GM18499 (cell line): ENCODE data around the gene MED12L.

ENCODE experiments used
- ATAC-seq: cut with Tn5 transposase; IDR thresholded peaks from one replicate; pipeline ENCODE4 v1.9.1; 2021; ENCODE audit warnings: moderate number of reproducible peaks; ENCODE audit not compliant: insufficient read depth, unreplicated experiment

MED12L gene

DNA sequence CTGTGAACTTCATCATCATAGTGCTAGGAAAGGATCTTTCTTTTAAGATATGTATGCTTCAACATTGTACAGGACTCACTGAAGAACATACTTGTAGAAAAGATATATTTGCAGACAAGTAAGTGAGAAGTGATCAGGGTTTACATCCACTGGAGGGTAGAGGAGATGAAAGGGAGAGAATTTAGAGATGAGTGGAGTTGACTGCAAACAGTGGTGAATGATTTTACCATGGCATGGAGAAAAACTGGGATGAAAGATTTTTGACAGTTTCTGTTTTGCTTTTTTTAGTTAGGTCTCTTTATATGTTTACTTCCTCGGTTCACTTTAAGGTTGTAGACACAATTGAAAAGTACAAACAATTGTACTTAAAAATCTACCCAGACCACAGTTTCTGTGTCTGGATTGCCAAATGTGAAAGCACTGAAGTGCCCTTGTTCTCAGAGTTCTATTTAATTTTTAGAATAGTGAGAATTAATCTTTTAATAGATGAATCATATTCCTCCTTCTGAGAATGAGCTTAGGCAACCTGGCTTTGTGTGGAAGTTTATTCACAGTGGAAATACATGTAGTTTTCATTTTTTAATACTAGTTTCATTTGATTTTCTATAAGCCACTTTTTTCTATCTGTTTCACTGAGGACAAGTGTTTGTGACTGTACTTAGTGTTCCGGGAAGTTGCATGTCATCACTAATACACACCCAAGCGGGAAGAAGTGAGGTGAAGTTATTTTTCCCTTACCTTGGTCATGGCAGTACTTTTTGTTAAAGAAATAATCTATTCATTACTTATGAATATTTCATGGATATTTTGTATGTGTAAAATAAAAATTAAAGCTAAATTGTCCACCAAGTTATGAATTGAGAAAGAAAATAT lies 119.3 kb downstream of the MED12L start:
- ATAC-seq, result no peak

DNA sequence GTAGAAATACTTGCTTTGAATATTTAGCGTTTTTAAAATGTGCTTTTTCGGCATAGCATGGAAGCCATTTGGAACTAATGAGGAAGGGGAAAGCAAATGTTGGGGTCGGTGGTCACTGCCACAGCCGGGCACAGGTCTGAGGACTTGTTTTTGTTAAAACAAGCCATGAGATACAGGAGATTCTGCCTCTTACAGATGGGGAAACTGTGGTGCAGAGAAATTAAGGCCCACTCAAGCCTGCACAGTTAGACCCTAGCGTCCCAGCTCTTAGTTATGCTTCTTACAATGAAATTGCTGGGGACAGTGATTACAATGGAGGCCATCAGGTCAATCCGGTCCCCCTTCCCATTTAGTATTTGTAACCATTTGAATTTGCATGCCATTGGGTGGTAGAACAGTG lies 120.0 kb downstream of the MED12L start:
- ATAC-seq, result no peak

DNA sequence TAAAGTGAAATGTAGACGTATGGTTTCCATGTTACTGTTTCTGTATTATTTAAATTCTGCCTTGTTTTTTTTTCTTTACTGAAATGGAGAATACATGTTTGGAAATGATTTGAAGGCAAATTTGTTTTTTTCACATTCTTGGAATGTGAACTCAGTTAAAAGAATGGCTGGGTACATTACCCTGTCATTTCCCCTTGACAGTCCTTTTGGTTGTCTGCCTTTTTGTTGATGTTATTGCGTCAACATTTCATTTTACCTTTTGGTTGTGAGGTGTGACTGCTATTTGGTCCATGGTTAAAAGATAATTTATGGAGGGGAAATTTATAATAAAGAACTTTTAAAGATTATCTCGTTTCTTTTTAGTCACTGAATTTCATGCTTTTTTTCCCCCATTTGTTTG lies 120.7 kb downstream of the MED12L start:
- no peak for ATAC-seq

DNA sequence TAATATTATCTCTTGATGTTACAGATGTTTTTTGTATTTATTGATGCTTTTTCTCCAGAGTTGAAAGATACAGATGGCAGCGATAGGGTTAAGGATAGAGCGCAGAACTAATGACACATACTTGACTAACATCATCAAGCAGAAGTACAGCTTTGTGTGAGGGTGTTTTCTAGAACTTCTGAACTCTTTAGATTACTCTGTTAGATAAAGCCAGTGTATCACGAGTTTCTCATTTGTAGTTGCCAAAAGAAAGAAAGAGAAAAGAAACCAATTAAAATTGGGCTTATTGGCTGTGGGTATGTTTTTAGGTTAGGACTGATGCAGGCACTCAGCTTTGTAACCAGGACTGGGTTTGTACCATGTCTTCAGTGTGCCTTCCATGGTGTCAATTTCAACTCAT lies 124.2 kb downstream of the MED12L start:
- no peak for ATAC-seq

DNA sequence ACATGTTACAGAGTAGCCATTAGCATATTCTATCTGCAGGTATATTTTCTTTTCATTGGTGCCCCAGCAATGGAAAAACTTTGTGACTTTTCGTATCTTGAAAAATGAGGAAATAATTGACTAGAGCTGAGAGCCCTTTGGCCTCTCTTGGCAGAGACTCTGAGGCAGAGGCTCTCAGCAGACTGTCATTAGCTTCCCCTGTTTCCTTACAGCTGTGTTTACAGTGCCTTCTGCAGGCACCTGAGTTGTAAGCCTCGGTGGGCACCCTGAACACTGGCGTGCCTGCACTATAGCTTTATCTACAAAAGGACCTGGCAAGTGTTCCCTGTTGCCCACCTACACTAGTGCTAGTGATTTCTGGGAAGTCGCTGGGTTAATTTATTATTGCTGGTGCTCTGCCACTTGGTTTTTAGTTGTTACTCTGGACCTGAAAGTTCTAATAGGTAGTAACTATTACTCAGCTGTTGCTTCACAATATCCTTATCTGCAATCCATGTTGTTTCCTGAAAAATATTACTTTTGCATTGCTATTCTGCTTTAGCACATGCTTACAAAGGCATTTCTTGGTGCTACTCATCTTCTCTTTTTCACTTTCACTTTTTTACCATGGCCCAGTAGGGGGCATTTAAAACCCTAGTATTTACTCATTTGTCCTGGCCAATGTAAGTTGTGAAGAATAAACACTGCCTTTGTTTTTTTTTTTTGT lies 125.4 kb downstream of the MED12L start:
- no peak for ATAC-seq

DNA sequence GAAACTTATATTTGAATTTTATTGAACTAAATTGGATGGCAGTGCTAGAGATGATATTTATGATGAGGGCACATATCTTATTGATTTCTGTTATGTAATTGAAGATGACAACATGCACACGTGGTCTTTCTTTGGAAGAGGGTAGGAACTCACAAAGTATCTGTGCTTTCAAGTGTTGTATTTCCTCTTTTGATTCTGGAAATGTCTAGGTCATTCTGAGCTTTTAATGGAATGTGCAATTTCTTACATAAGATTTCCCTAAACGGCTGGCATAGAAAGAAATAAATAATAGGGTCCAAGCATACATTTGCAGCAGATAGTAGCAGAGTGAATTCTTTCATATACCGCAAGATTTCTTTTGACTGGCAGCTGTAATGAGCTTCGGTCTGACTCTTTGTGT lies 127.7 kb downstream of the MED12L start:
- no peak for ATAC-seq

DNA sequence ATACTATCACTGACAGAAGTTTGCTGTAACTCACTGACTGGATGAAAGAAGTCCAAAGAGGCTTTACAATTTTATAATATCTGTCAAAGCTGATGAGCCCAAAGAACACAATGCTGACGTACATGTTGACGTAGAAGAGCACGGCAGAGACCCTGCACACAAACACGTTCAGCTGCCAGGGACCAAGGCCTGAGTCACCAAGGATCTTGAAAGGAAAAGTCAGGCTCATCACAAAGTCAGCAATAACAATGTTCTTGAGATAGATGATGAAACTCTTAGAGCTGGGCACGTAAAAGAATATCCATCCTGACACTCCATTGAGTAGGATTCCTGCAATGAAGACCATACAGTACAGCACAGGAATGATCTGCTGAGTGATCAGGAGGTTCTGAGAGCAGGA lies 128.4 kb downstream of the MED12L start:
- ATAC-seq, result no peak

DNA sequence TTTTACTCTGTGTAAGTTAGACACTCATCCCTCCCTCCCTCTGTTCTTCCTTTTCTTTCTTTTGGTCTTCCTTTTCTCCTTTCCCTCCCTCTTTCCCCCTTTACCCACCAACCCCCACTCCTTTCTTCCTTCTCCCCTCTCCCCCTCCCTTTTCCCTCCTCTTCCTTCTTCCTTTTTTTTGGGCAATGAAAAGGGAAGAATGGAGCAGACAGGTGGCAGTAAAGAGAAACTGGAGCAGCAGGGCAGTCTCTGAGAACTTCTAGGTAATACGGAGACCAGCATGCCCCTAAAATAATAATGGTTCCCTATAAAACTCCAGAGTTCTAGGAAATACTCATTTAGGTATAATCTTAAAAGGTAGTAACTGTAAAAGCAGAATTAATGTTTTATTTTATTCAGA lies 129.0 kb downstream of the MED12L start:
- ATAC-seq, result no peak

DNA sequence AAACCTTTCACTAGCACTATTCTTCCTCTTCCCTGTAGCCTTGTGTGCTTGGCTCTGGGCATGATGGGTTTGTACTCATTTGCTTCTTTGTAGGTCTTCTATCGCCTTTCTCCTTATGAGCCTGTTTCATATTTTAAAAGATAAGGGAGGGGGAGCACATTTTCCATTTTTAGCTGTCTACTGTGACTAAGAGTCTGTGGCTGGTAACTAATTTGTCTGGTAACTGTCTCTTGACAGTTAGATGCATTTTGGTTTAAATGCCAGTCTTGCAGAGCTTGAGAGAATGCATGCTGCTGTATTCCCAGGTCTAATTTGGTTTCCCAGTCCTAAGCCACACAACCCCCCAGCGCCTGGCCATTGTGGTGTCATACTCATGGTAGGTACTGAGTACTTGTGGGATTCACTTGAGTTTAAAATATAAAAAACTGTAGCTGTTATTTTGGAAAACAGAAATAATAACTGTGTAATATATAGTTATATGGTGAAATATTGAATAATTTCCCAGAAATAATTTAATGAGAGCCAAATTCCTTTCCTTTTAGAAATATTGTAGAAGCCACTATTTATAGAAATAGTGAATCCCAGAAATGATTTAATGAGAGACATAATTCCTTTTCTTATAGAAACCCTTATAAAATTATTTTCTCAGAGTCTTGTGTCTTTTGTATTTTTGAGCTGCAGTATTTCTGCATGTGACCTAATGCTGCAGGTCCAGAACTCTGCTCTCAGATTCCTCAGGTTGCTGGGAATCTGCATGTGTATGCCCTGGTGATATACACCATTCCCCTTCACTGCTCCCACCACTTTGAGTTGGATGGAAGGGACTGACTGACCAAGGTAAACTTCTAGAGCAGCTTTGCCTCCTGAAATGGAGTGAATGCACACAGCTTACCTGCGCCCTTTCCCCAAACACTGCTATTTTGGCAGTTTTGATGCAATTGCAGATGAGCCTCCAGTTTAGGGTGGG lies 131.5 kb downstream of the MED12L start:
- ATAC-seq, result no peak

DNA sequence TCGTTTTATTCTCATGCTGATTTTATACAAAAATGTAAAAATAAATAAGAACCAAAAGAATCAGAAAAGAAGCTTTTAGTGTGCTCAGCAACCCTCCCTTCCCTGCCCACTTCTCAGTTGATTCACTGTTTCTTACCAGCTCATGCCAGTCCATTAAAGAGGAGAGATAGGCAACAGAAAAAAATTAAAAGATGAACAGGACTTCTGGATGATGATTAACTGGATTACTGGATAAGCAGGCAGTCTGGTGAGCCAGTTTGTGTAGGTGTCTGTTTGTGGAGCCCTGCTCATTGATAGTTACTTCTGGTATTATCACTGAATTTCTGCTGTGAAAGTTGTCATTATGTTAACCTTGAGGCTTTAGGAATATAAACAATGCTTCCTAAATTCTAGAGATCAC lies 132.7 kb downstream of the MED12L start:
- no peak for ATAC-seq

DNA sequence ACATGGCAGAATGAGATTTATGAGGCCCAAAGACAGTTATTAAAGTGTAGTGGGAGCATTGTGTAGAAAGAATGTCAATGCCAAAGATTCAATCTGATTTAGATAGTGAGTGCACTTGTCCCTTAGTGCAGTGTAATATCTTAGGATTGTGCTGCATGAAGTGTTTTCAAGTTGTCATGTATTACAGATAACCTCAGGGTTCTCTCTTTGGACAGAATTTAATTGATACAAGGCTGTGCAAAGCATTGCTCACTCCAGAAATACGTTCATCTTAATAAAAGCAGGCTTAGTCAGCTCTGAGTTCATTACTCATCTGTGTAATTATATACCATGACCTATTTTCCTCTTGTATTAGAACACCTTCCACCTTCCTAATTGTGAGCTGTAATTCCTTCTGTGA lies 133.6 kb downstream of the MED12L start:
- ATAC-seq, result no peak

DNA sequence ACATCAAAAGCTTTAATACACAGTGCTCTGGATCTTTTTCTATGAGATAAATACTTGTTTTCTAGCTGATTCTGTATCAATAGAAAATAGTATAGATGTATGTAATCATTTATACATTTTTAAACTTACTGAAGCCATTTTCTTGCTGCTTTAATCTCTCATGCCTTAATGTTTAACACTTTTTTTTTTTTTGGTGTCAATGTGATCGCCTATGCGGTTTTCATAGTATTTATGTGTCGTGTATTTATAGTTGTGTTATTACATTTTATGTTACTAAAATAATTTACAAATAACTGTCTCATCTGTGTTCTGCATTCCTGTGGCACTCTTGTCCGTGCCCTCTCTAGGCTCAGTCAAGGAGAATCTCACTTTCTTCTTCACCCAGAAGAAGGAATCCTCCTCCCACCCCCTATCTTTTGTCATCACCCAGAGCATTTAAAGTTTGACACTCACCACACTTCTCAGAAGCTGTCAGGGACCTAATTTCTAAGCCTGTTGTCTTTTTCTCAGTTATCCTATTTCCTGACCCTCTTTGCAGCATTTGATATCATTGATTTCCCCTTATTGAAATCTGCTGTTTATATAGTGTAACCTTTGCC lies 138.9 kb downstream of the MED12L start:
- no peak for ATAC-seq

DNA sequence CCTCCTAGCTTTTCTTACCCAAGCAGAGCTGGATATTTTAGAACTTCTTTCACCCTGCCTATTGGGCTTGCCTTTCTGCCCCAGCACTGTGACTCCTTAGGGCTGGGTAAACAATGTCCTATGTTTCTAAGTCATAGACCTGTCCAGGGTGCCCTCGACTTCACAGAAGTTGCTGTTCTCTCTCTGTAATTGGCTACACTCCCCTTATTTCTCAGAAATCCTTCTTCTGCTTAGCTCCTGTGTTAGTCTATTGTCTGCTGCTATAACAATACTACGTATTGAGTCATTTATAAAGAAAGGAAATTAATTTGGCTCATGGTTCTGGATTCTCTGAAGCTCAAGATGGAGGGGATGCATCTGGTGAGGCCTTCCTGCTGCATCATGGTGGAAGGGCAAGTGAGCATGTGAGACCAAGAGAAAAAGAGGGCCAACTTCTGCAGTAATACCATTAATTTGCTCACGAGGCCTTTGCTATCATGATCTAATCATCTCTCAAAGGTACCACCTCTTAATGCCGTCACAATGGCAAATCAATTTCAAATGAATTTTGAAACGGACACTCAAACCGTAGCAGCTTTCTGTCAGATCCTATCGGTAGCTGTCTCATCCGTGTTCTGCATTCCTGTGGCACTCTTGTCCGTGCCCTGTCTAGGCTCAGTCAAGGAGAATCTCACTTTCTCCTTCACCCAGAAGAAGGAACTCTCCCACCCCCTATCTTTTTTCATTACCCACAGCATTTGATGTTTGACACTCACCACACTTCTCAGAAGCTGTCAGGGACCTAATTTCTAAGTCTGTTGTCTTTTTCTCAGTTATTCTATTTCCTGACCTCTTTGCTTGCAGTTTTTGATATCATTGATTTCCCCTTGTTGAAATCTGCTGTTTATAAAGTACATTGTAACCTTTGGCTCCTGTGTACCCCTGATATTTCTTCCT lies 139.8 kb downstream of the MED12L start:
- ATAC-seq, result no peak

DNA sequence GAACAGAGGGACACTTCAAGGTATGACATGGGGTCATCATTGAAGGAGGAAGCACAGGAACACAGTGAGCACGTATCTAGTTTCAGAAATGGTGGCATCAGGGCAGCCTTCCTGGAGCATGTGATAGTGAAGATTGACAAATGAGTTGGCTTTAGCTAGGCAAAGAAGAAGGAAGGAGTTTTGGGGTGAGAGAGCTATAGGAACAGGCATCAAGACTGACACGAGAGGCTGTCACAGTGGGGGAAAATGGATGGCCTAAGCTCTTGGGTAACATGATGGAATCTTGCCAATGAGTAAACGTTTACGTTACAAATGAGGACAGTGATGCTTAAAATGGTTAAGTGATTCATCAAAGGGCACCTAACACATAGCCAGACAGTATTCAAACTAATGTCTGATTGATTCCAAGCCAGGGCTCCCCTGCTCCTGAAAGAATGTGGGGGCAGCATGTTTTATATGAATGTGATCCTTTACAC lies 140.7 kb downstream of the MED12L start:
- ATAC-seq, result no peak

DNA sequence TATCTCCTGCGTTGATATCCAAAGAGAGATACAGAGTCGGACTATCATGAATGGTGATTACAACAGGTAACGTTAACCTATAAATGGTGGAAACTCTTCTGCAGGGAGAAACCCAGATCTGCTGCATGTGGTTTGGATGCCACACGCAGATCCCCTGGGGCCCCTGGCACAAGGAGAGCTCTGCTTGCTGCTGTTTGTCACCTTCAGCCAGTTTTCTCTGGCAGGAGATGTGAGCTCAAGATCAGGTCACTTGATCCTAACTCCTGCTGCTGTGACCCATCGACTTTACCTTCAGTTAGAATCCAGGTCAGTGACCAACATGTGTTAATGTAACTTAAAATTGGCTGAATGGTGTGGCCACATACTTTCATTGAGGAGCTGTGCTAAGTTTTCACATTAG lies 141.4 kb downstream of the MED12L start:
- ATAC-seq, result no peak

DNA sequence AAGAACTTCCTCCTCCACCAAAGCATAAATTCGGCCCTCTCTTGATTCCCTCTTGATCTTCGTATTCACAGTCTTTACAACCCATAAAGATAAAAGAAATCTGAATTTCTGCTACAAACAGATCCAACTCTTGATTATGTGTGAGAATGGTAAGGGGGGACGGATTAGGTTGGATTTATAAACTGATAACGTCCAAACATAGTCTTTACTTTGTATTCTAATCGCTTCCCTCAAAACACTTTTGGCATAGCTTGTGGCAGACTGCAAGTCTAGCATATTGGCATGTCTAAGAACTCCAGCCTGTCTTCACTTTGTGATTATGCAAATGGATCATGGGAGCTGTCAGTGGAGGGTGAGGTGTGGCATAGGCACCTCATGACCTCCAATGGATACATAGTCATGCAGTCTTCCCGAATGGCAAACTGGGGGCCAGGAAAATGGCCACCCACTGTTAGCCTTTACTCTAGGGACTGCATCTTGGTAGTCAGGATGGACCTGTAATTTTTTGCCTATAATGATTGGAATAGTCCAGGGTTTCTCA lies 141.9 kb downstream of the MED12L start:
- ATAC-seq, result peak; percentile 24

DNA sequence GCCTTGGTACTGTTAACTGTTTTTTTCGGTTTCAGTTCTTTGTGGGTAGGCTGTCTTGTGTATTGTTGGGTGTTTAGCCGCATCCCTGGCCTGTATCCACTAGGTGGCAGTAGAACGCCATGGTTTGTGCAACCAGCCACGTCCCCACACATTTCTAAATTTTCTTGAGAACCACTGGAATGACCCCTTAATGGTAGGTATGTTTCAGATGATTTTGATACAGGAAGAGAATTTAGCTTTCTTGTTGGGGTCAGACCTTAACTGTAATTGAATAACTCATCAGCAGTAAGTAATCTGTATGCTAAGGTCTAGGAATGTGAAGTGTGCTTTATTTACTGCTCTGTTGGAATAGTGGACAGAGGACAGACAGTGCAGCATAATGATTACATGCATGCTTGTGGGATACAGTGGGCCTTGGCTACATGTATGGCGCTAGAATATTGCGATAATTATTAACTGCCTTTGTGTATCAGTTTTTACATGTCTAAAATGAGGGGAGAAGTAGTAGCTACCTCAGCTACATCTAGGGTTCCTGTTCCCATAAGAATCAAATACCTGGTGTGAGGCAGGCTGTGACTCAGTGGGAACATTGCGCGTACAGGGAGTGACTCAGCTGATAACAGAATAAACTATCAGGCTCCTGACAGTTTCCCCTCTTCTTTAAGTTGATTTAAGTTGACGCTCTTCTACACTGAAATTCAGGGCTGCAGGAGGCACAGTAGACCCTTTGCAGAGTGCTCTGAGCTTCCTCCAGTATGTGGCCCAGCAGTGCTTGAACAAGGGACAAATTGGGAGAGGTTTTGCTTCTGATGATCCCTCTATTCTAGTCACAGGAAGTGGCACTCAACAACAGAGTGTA lies 142.6 kb downstream of the MED12L start:
- peak; percentile 63 for ATAC-seq

DNA sequence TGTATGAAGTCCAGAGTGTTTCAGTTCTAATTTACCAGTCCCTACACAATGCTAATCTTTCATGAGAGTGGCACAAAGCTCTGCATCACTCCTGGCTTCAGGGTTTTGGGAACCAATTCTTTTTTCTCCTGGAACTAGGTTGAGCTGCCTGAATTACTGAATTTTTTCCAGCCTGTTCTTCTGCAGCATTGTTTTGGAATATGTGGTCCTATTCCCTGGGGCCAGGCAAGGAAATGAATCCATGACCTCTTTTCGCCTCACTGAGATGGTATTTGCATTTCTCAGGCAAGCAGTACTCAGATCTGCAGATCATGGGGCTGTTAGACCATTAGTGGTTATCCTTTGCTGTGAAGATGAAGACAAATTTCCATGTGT lies 143.2 kb downstream of the MED12L start:
- no peak for ATAC-seq
